ENCODE results near the gene ARNT2. TPM values are rescaled to one million over a fixed set of nuclear protein-coding genes. Genes with fewer than 3 reads are reported as not detected.

ARNT2 gene
- total RNA-seq, 1 donor from 2014 or later = 0.26 TPM

- Histone ChIP-seq H3K4me3 (ENCODE audit: low read depth, low read length) (no peak overlapping the region), H3K27me3 (ENCODE audit: control insufficient read depth, insufficient read depth, low read length) (no peaks in the 10 kb centered on the region), H3K36me3 (ENCODE audit: control insufficient read depth, insufficient read depth, low read length) (no peaks in the 10 kb centered on the region)
- DNase-seq (ENCODE audit: low read depth) (no peak), FAIRE-seq (no peak)
- no peak for TF ChIP-seq CTCF (IDR thresholded peaks at IDR 0.05; ENCODE audit: insufficient read depth, low read length, severe bottlenecking)
Measured at GRCh38 chr15:80530737-80531365, 126.7 kb downstream of the ARNT2 start.

- no peaks in the 10 kb centered on the region for H3K27me3 ChIP-seq (ENCODE audit: control insufficient read depth, insufficient read depth, low read length)
- H3K36me3 ChIP-seq (ENCODE audit: control insufficient read depth, insufficient read depth, low read length) = no peaks in the 10 kb centered on the region
- no peak for FAIRE-seq
- no peak overlapping the region for H3K4me3 ChIP-seq (ENCODE audit: low read depth, low read length)
- DNase-seq (ENCODE audit: low read depth) = no peak
- no peak for TF ChIP-seq CTCF (IDR thresholded peaks at IDR 0.05; ENCODE audit: insufficient read depth, low read length, severe bottlenecking)
Measured at GRCh38 chr15:80531388-80531787, 127.2 kb downstream of the ARNT2 start.

- Histone ChIP-seq H3K36me3 (ENCODE audit: control insufficient read depth, insufficient read depth, low read length) (no peaks in the 10 kb centered on the region), H3K4me3 (ENCODE audit: low read depth, low read length) (no peak overlapping the region), H3K27me3 (ENCODE audit: control insufficient read depth, insufficient read depth, low read length) (no peaks in the 10 kb centered on the region)
- TF ChIP-seq CTCF (IDR thresholded peaks at IDR 0.05; ENCODE audit: insufficient read depth, low read length, severe bottlenecking) = no peak
- no peak for DNase-seq (ENCODE audit: low read depth)
- no peak for FAIRE-seq
Measured at GRCh38 chr15:80531796-80532195, 127.6 kb downstream of the ARNT2 start.

- FAIRE-seq (no peak), DNase-seq (ENCODE audit: low read depth) (no peak)
- H3K4me3 ChIP-seq (ENCODE audit: low read depth, low read length) = no peak overlapping the region
- H3K27me3 ChIP-seq (ENCODE audit: control insufficient read depth, insufficient read depth, low read length) = no peaks in the 10 kb centered on the region
- no peaks in the 10 kb centered on the region for H3K36me3 ChIP-seq (ENCODE audit: control insufficient read depth, insufficient read depth, low read length)
- TF ChIP-seq CTCF (IDR thresholded peaks at IDR 0.05; ENCODE audit: insufficient read depth, low read length, severe bottlenecking) = no peak
Measured at GRCh38 chr15:80533790-80534333, 129.7 kb downstream of the ARNT2 start.

- Histone ChIP-seq H3K4me3 (ENCODE audit: low read depth, low read length) (no peak overlapping the region), H3K27me3 (ENCODE audit: control insufficient read depth, insufficient read depth, low read length) (no peaks in the 10 kb centered on the region), H3K36me3 (ENCODE audit: control insufficient read depth, insufficient read depth, low read length) (no peaks in the 10 kb centered on the region)
- FAIRE-seq = no peak
- no peak for TF ChIP-seq CTCF (IDR thresholded peaks at IDR 0.05; ENCODE audit: insufficient read depth, low read length, severe bottlenecking)
- peak; percentile 1 for DNase-seq (ENCODE audit: low read depth)
Measured at GRCh38 chr15:80536231-80536630, 132.0 kb downstream of the ARNT2 start.

- DNase-seq (ENCODE audit: low read depth) = no peak
- Histone ChIP-seq H3K36me3 (ENCODE audit: control insufficient read depth, insufficient read depth, low read length) (no peaks in the 10 kb centered on the region), H3K4me3 (ENCODE audit: low read depth, low read length) (no peak overlapping the region), H3K27me3 (ENCODE audit: control insufficient read depth, insufficient read depth, low read length) (no peaks in the 10 kb centered on the region)
- TF ChIP-seq CTCF (IDR thresholded peaks at IDR 0.05; ENCODE audit: insufficient read depth, low read length, severe bottlenecking) = no peak
- no peak for FAIRE-seq
Measured at GRCh38 chr15:80536716-80537115, 132.5 kb downstream of the ARNT2 start.
